ENCODE measurements around the gene CCNA2. TPM values are rescaled to one million over a fixed set of nuclear protein-coding genes. Genes with fewer than 3 reads are reported as not detected.

Gene CCNA2
- total RNA-seq, 1 donor from 2014 or later: 6.2 TPM

- Histone ChIP-seq H3K4me2 (ENCODE audit: low read length) (peak overlapping the region; percentile 61), H3K36me3 (ENCODE audit: insufficient read depth, low read length) (no peaks in the 10 kb centered on the region), H4K20me1 (ENCODE audit: insufficient read depth, low read length) (no peaks in the 10 kb centered on the region), H2AFZ (ENCODE audit: low read depth, low read length) (peak overlapping the region; percentile 67), H3K27ac (ENCODE audit: low read depth, low read length) (peak overlapping the region; percentile 66), H3K27me3 (ENCODE audit: insufficient read depth, low read length) (no peaks in the 10 kb centered on the region), H3K9ac (ENCODE audit: low read length) (no peak overlapping the region), H3K79me2 (ENCODE audit: insufficient read depth, low read length) (no peaks in the 10 kb centered on the region), H3K4me1 (ENCODE audit: insufficient read depth, low read length) (peaks cover 48% of the 10 kb centered on the region), H3K4me3 (ENCODE audit: insufficient read depth, low read depth, low read length) (no peak overlapping the region), H3K9me3 (ENCODE audit: insufficient read depth, low read depth, low read length) (no peaks in the 10 kb centered on the region)
- FAIRE-seq: peak; percentile 78
- Mint-ChIP-seq H3K27ac (ENCODE audit: unreplicated experiment) (peak overlapping the region; percentile 63), H3K4me3 (ENCODE audit: unreplicated experiment) (no peak overlapping the region), H3K9me3 (ENCODE audit: unreplicated experiment) (peaks cover 4% of the 10 kb centered on the region), H3K4me1 (ENCODE audit: low read depth, unreplicated experiment) (peaks cover 36% of the 10 kb centered on the region), H3K27me3 (ENCODE audit: low read depth, unreplicated experiment) (no peaks in the 10 kb centered on the region), H3K36me3 (ENCODE audit: low read depth, unreplicated experiment) (no peaks in the 10 kb centered on the region)
- no peak for TF ChIP-seq CTCF (IDR thresholded peaks at IDR 0.05; ENCODE audit: insufficient read depth, low read depth, low read length)
- no peak for DNase-seq (ENCODE audit: low read depth)
These were observed 34.8 kb downstream of the CCNA2 start for GRCh38 chr4:121788896-121789295.

GRCh38 chr4:121786221-121786620 is 37.5 kb downstream of the CCNA2 start:
- Mint-ChIP-seq H3K36me3 (ENCODE audit: low read depth, unreplicated experiment) (no peaks in the 10 kb centered on the region), H3K27ac (ENCODE audit: unreplicated experiment) (no peak overlapping the region), H3K27me3 (ENCODE audit: low read depth, unreplicated experiment) (peaks cover 6% of the 10 kb centered on the region), H3K4me1 (ENCODE audit: low read depth, unreplicated experiment) (peaks cover 34% of the 10 kb centered on the region), H3K4me3 (ENCODE audit: unreplicated experiment) (no peak overlapping the region), H3K9me3 (ENCODE audit: unreplicated experiment) (peaks cover 4% of the 10 kb centered on the region)
- Histone ChIP-seq H2AFZ (ENCODE audit: low read depth, low read length) (no peak overlapping the region), H3K4me3 (ENCODE audit: insufficient read depth, low read depth, low read length) (no peak overlapping the region), H4K20me1 (ENCODE audit: insufficient read depth, low read length) (no peaks in the 10 kb centered on the region), H3K36me3 (ENCODE audit: insufficient read depth, low read length) (no peaks in the 10 kb centered on the region), H3K4me1 (ENCODE audit: insufficient read depth, low read length) (peaks cover 38% of the 10 kb centered on the region), H3K9me3 (ENCODE audit: insufficient read depth, low read depth, low read length) (no peaks in the 10 kb centered on the region), H3K27ac (ENCODE audit: low read depth, low read length) (no peak overlapping the region), H3K4me2 (ENCODE audit: low read length) (no peak overlapping the region), H3K79me2 (ENCODE audit: insufficient read depth, low read length) (no peaks in the 10 kb centered on the region), H3K27me3 (ENCODE audit: insufficient read depth, low read length) (no peaks in the 10 kb centered on the region), H3K9ac (ENCODE audit: low read length) (no peak overlapping the region)
- peak; percentile 52 for FAIRE-seq
- TF ChIP-seq EZH2 (IDR thresholded peaks at IDR 0.05; ENCODE audit: insufficient read depth, low read length) (no peak), CTCF (IDR thresholded peaks at IDR 0.05; ENCODE audit: insufficient read depth, low read depth, low read length) (no peak)
- DNase-seq (ENCODE audit: low read depth): no peak

GRCh38 chr4:121785479-121785878 is 38.2 kb downstream of the CCNA2 start:
- Mint-ChIP-seq H3K27me3 (ENCODE audit: low read depth, unreplicated experiment) (peaks cover 6% of the 10 kb centered on the region), H3K4me1 (ENCODE audit: low read depth, unreplicated experiment) (peaks cover 31% of the 10 kb centered on the region), H3K27ac (ENCODE audit: unreplicated experiment) (peak overlapping the region; percentile 75), H3K9me3 (ENCODE audit: unreplicated experiment) (peaks cover 4% of the 10 kb centered on the region), H3K36me3 (ENCODE audit: low read depth, unreplicated experiment) (no peaks in the 10 kb centered on the region), H3K4me3 (ENCODE audit: unreplicated experiment) (no peak overlapping the region)
- TF ChIP-seq EZH2 (IDR thresholded peaks at IDR 0.05; ENCODE audit: insufficient read depth, low read length) (no peak), CTCF (IDR thresholded peaks at IDR 0.05; ENCODE audit: insufficient read depth, low read depth, low read length) (no peak)
- peak overlapping the region; percentile 88 for H3K27ac ChIP-seq (ENCODE audit: low read depth, low read length)
- no peak overlapping the region for H3K4me3 ChIP-seq (ENCODE audit: insufficient read depth, low read depth, low read length)
- H3K4me2 ChIP-seq (ENCODE audit: low read length): peak overlapping the region; percentile 50
- no peaks in the 10 kb centered on the region for H4K20me1 ChIP-seq (ENCODE audit: insufficient read depth, low read length)
- peaks cover 30% of the 10 kb centered on the region for H3K4me1 ChIP-seq (ENCODE audit: insufficient read depth, low read length)
- H3K9ac ChIP-seq (ENCODE audit: low read length): peak overlapping the region; percentile 61
- DNase-seq (ENCODE audit: low read depth): peak; percentile 41
- H3K36me3 ChIP-seq (ENCODE audit: insufficient read depth, low read length): no peaks in the 10 kb centered on the region
- H3K27me3 ChIP-seq (ENCODE audit: insufficient read depth, low read length): no peaks in the 10 kb centered on the region
- FAIRE-seq: no peak
- no peaks in the 10 kb centered on the region for H3K9me3 ChIP-seq (ENCODE audit: insufficient read depth, low read depth, low read length)
- H3K79me2 ChIP-seq (ENCODE audit: insufficient read depth, low read length): no peaks in the 10 kb centered on the region
- peak overlapping the region; percentile 29 for H2AFZ ChIP-seq (ENCODE audit: low read depth, low read length)
